Stimulated activated CD4-positive, alpha-beta T cell treated with anti-CD3 and anti-CD28 coated beads, Interleukin-4, amount 100 ng/mL, for 1 hour (primary cell): ENCODE measurements around the gene UGGT2.
"Not testable (repeated sequence)": the region's sequence is repeated elsewhere in the genome, so short reads cannot be mapped to it uniquely, and the experiment has no call there.

Experiments used
- DNase-seq: peaks from one replicate; pipeline ENCODE4 v3.0.0-alpha.2; 2020

UGGT2 gene

DNA sequence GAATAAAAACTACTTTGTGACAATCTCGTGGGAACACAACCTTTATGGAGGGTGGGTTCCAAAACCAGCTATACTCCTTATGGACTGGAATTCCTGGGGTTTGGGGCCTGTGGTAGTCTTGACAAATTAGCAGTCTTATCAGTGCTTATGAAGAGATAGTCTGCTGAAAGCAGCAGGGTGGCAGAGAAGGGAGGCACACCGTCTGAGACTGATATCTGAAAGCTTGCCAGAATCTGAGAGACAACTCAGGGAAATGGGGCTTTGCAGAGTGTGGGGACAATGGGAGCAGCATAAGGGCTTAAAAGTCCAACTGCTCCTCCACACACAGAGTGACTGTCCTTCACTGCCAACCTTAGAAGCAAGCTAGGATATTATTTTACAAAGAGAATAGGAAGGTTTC, 95.9 kb downstream of the UGGT2 start:
- DNase-seq, result no peak

DNA sequence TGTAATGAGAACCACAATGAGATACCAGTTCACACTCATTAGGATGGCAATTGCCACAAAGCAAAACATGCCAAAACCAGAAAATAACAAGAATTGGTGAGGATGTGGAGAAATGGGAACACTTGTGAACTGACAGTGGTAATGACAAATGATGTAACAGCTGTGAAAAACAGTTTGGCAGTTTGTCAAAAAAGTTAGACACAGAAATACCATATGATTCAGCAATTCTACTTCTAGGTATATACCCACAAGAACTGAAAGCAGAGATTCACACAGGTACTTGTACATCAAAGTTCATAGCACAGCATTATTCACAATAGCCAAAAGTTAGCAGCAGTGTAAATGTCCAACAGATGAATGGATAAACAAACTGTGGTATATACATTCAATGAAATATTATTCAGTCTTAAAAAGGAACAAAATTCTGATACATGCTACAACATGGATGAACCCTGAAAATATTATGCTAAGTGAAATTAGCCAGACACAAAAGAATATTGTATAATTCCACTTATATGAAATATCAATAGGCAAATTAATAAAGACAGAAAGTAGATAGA, 96.5 kb downstream of the UGGT2 start:
- no peak for DNase-seq

DNA sequence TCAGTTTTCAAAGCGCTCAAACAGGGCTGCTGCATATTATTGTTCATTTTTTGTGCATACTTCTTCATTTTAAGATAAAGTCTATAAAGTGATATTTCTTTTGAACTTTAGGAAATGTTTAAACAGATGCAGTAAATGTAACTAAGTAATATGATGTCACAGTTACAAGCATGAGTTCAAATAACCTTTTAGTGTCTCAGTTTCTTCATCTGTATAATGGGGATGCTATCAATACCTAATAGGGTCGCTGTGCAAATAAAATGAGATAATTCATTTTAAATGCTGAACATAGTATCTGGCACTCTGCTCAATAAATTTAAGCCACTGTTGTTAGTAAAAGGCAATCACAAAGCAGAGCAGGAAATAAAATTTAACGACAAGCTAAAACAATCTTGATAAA, 97.5 kb downstream of the UGGT2 start:
- no peak for DNase-seq

DNA sequence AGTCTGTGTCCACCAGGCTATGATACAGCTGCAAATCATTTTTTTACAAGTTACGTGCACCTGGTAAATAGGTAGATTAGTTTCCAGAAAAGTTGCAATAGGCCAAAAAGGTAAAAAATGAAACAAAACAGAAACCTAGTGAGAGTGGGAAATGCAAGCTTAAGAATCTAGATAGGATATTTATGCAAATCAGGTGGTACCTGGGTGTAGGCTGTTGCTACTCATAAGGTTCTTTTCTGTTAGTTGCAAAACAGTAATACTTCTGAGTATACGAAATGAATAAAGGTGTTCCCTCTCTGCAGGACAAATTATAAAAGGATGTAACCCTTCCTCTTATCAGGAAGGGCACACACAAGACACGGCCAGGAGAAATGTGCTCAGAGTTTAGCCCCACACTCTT, 97.9 kb downstream of the UGGT2 start:
- no peak for DNase-seq

DNA sequence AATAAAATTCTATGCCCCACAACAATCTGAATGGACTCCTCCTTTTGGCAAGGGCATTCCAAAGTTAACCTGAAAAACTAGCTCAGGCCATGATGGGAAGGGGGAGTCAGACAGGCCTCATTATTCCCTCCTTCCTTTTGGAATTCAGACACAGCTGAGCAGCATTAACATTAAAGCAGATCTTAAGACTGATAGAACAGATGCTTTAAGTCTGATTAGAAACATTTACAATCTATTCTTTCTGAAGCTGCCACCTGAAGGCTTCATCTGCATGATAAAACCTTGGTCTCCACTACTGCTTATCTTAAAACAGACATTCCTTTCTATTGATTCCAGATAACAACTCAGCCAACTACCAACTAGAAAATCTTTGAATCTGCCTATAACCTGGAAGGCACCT, 98.9 kb downstream of the UGGT2 start:
- DNase-seq, result no peak

DNA sequence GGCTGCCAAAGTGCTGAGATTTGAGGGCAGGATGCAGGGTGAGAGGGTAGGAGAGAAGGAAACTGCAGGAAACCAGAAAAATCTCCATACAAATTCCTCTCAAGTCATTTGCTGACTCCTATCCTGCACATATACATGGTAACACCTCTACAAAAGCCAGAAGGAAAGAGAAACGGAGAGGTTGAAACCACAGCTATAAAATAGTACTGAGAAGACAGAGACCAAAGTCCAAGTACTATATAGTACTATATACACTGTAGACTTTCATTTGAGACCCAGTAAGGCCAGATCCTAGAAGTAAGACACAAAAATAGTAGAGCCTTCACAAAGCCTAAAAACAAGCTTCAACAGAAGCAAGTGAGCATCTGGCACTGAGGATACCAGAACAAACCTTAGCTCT, 103.1 kb downstream of the UGGT2 start:
- DNase-seq, result no peak

DNA sequence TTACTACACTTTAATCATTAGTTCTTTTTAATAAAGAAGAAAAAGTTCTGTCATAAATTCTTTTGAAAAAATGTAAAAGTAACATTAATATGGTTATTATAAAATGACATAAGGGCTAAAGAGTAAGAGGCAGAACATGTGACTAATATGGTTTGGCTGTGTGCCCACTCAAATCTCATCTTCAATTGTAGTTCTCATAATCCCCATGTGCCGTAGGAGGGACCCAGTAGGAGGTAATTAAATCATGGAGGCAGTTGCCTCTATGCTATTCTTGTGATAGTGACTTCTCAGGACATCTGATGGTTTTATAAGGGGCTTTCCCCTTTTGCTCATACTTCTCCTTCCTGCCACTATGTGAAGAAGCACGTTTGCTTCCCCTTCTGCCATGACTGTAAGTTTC, 104.5 kb downstream of the UGGT2 start:
- no peak for DNase-seq

DNA sequence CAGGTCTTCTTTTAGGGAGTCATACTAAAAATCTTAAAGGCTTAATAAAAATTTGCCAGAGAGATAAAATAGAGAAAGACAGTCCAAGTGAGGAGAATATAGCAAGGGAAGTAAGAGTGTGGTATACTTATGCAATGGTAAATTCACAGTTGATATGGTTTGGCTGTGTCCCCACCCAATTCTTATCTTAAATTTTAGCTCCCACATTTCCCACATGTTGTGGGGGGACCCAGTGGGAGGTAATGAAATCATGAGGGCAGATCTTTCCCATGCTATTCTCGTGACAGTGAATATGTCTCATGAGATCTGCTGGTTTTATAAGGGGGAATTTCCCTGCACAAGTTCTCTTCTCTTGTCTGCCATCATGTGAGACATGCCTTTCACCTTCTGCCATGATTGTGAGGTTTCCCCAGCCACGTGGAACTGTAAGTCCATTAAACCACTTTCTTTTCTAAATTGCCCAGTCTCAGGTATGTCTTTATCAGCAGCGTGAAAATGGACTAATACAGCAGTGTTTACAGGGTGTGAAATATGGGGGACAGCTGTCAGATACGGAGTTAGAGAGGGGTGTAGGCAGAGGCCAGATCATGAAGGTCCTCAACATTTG, 115.4 kb downstream of the UGGT2 start:
- DNase-seq, result no peak

DNA sequence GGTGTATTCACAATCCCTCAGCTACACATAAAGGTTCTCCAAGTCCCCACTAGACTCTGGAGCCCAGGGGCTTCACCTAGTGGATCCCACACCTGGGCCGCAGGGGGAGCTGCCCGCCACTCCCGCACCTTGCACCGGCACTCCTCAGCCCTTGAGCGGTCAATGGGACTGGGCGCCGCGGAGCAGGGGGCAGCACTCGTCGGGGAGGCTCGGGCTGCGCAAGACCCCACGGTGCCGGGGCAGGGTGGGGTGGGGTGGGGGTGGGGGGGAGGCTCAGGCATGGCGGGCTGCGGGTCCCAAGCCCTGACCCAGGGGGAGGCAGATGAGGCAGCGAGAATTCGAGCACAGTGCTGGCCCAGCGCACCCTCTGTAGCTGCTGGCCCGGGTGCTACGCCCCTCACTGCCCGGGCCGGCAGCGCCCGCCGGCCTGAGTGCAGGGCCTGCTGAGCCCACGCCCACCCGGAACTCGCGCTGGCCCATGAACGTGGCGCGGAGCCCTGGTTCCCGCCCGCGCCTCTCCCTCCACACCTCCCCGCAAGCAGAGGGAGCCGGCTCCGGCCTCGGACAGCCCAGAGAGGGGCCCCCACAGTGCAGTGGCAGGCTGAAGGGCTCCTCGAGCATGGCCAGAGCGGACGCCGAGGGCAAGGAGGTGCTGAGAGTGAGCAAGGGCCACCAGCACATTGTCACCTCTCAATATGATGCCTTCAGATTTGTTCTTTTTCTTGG, 121.7 kb downstream of the UGGT2 start:
- no peak for DNase-seq

DNA sequence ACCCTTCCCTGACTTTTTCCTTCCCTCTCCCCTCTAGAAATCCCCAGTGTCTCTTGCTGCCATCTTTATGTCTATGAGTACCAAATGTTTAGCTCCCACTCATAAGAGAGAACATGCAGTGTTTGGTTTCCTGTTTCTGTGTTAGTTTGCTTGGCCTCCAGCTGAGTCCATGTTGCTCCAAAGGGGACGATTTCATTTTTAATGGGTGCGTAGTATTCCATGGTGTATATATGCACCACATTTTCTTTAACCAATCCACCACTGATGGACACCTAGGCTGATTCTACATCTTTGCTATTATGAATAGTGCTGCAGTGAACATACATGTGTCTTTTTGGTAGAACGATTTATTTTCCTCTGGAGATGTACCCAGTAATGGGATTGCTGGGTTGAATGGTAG, 123.8 kb downstream of the UGGT2 start:
- DNase-seq, result no peak

DNA sequence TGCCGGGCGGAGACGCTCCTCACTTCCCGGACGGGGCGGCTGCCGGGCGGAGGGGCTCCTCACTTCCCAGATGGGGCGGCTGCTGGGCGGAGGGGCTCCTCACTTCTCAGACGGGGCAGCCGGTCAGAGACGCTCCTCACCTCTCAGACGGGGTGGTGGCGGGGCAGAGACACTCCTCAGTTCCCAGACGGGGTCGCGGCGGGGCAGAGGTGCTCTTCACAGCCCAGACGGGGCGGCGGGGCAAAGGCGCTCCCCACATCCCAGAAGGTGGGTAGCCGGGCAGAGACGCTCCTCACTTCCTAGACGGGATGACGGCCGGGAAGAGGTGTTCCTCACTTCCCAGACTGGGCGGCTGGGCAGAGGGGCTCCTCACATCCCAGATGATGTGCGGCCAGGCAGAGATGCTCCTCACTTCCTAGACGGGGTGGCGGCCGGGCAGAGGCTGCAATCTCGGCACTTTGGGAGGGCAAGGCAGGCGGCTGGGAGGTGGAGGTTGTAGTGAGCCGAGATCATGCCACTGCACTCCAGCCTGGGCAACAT, 124.8 kb downstream of the UGGT2 start:
- DNase-seq, result not testable (repeated sequence)

DNA sequence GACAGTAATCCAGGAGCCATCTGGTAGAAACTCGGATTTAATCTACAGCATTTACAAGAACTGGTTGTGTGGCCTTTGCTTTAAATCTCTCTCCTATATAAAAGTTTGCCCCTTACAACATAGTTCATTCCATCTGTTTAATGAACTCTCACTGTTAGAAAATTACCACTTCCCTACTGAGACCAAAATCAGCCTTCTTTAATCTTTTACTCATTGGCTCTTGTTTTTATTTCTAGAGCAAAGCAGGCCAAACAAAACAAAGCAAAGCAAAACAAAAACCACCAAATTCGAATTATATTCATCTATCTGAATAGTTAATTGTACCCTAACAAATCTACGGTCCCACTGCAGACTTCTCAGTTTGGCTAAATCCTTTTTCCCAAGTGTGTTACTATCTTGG, 127.0 kb downstream of the UGGT2 start:
- DNase-seq, result no peak

DNA sequence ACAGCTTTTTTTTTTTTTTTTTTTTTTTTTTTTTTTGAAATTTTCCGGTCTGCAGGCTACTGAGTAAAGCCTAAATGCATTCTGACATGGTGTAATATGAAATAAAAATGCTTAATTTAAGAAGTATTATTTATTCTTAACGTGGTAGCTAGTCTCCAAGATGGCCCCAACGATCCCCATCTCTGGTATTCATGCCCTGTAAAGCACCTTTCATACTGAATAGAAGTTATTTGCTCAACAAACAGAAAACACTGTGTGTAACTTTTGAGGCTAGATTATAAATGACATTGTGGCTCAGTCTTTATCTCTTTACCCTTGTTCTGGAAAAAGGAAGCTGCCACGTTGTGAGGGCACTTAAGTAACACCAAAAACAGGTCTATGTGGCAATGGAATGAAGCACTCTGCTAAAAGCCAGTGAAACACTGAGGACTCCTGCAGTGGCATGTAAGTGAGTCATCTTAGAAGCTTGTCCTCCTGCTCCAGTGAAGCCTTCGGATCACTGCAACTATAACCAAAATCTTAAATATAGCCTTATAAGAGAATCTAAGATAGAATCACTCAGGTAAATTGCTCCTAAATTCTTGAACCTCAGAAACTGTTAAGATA, 128.7 kb downstream of the UGGT2 start:
- no peak for DNase-seq

DNA sequence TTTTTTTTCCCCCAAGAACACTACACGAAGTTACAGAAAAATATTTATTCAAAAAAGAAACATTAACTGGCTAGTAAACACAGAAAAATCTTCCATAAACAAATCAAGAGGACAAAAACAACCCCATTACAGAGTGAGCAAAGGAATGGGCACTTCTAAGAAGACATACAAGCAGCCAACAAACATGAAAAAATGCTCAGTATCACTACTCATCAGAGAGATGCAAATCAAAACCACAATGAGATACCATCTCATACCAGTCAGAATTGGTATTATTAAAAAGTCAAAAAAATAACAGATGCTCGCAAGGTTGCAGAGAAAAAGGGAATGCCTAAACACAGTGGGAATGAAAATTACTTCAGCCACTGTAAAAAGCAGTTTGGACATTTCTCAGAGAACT, 131.7 kb downstream of the UGGT2 start:
- DNase-seq, result no peak

DNA sequence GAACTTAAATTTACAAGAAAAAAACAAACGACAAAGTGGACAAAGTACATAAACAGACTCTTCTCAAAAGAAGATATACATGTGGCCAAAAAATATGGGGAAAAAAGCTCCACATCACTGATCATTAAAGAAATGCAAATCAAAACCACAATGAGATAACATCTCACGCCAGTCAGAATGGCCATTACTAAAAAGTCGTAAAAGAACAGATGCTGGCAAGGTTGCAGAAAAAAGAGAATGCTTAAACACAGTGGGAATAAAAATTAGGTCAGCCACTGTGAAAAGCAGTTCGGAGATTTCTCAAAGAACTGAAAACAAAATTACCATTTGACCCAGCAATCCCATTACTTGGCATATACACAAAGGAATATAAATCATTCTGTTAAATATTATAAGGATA, 132.7 kb downstream of the UGGT2 start:
- DNase-seq, result no peak

DNA sequence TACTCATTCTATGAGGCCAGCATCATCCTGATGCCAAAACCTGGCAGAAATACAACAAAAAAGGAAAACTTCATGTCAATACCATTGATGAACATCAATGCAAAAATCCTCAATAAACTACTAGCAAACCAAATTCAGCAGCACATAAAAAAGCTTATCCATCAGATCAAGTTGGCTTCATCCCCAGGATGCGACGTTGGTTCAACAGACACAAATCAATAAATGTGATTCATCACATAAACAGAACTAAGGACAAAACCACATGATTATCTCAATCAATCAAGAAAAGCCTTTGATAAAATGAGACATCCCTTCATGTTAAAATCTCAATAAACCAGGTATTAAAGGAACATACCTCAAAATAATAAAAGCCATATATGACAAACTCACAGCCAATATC, 134.3 kb downstream of the UGGT2 start:
- DNase-seq, result no peak

DNA sequence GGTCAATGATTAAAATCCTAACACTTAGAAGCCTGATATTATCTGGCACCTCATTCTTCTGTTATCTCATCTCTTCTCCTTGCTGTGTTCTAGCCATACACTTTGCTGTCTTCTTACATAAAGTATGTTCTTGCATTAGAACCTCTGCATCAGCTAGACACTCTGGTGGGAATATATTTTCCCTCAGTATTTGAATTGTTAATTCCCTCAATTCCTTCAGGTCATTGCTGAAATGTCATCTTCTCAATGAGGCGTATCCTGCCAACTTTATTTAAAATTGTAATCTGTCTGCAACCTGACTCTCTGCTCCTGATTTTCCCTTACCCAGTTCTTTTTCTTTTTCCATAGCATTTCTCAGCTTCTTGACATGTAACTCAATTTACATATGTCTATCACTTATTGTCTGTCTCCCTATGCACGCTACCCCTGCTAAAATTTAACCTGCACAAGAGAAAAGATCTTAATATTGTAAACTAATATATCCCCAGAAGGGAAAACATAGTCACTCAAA, 138.2 kb downstream of the UGGT2 start:
- DNase-seq, result no peak

DNA sequence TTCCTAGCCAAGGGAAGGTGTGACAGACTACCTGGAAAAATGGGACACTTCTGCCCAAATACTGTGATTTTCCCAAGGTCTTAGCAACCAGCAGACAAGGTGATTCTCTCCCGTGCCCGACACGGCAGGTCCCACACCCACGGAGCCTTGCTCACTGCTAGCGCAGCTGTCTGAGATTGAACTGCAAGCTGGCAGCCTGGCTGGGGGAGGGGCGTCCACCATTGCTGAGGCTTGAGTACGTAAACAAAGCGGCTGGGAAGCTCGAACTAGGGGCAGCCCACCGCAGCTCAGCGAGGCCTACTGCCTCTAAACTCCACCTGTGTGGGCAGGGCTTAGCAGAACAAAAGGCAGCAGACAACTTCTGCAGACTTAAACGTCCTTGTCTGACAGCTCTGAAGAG, 146.2 kb downstream of the UGGT2 start:
- DNase-seq, result no peak

DNA sequence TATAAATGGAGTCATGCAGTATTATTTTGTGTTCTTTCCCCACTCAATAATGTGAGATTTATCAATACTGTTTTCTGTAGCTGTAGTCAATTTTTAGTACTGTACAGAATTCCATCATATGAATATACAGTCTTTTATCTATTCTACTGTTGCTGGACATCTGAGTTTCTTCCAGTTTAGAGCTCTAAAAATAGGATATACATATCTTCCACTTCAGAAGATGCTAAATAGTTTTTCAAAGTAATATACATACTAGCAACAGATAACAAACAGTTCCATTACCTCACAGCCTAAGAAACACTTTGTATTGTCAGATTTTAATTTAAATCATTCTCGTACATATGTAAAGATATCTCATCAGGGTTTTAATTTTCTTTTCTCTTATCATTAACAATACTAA, 149.6 kb downstream of the UGGT2 start:
- no peak for DNase-seq

DNA sequence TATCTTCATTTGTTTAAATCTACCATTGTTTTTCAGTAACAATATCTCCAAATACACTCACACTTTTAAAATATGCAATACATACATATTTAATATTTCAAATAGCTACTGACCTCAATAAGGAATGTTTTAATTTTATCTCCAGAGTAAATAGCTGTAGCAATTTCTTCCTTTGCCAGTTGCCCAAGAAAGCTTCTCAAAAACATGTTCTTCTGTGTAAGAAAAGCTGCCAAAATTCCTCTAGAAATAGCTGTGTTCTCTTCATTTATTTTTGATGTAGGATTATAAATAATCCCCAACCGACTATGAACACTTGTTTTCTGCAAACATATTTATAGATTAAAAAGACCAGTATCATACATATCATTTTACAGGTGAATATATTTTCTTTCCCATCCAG, 150.5 kb downstream of the UGGT2 start:
- no peak for DNase-seq

DNA sequence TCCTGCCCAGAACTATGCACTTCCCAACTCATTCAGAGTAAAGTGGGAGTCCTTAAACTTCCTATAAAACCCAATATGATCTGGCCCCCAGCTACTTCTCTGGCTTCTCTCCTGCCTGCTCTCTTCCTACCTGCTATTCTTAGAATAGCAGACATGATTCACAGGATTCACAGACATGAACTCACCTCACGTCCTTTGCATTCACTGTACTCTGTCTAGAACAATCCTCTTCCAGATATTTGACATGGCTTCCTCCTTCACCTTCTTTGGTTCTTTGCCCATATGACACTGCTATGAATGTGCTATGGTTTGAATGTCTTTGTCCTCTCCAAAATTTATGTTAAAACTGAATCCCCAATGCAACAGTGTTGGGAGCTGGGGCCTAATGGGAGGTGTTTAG, 154.9 kb downstream of the UGGT2 start:
- no peak for DNase-seq

DNA sequence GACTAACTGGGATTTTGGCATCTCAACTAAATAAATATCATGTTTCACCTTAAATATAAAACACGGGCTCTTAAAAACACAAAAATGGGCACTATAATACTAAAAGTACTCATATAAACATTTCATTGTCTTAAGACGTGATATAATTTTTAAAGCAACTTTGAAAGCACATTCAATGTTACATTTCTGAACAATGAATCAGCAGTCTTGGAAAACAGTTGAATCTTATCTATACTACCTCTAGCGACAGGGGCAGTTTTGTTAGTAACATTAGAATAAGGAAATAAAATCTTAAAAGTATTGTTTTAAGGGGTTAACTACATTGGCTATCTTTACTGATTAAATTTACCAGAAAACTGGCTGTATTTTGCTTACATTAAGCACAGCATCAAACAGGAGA, 156.9 kb downstream of the UGGT2 start:
- DNase-seq, result no peak

DNA sequence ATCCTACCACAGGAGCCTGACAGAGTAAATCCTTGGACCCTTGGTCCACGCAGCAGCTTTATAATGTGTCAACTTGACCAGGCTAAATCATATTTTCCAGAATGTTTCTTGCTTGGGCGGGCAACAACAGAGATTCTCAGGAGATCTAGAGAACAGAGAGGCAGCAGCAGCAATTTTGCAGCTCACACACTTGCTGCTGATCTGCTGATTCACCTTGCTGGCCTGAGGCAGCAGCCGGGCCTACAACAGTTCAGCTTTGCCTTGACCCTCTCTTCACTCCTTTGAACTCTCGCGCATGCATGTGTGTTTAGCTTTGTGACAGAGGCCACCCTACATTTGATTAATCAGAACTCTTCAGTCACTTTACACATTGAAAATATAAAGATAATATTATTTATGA, 159.3 kb downstream of the UGGT2 start:
- DNase-seq, result no peak

DNA sequence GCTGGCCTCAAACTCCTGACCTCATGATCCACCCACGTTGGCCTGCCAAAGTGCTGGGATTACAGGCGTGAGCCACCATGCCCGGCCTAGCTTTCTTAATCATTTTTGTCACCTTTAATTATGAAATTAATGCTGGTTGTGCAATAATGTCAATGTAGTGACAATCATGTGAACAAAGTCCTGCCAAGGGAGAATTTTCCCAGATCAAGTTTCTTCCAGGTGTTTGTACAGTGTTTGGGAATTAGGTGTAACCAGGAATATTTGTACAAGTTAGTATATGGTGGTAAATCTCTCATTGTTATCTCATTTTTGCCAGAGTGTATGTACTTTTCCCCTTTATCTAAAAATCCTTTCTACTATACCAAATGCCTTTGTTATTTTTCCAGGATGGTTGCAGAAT, 171.1 kb downstream of the UGGT2 start:
- DNase-seq, result no peak
